Astrocyte of the cerebellum (primary cell): ENCODE results near the gene TNFAIP2.

Experiments used
- DNase-seq: peaks from one replicate; pipeline ENCODE4 v3.0.0-alpha.2; 2011; ENCODE audit warnings: low read depth
- H3K4me3 ChIP-seq: 2 replicates; pipeline ENCODE4 v1.5.1; 2011; ENCODE audit warnings: mild to moderate bottlenecking, low read depth, low read length, moderate library complexity
- in situ Hi-C: cut with HindIII; loops from 2 replicates; pipeline ENCODE4 v1.10.0; 2017; ENCODE audit warnings: low sequenced_read_pairs
- TF ChIP-seq, protein P1 (sequence below): IDR thresholded peaks from 2 replicates; pipeline ENCODE4 v1.5.1; 2012; ENCODE audit warnings: low read length, low read depth, moderate library complexity, mild to moderate bottlenecking; ENCODE audit errors: missing control alignments

Gene TNFAIP2

DNA sequence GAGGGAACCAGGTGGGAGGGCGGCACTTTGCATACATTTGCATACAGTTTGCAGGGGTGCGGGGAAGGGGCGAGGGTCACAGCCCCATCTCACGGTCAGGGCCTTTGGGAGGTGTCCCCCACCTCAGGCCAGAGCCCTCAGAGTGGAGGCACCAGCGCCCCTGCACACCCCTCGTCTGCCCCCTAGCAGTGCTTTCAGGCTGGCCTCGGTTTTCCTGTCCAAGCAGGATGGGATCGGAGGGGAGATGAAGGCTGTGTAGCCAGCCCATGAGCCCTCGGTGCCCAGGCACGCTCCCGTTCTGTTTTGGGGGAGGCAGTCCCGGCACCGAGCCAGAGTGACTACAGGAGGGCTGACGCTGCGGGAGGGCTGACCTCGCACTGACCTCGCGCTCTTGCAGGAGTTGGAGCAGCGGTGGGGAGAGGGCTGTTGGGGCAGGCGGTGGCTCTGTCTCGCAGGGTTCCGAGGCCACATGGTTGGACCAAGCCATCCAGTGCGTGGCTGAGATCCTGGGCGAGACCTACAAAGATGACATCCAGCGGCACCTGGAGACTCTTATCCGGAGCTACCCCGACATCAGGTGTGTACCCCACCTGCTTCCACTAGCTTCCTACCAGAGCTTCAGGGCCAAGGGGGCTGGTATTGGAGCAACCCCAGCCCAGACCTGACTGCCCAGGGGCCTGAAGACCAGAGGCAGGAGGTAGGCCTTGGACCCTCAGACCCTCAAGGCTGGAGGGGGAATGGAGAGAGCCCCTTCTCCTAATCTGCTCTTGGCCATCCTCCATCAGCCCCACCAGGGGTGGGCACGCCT, 15.1 kb upstream of the TNFAIP2 start:
- DNase-seq, result no peak
- TF ChIP-seq, protein P1, sequence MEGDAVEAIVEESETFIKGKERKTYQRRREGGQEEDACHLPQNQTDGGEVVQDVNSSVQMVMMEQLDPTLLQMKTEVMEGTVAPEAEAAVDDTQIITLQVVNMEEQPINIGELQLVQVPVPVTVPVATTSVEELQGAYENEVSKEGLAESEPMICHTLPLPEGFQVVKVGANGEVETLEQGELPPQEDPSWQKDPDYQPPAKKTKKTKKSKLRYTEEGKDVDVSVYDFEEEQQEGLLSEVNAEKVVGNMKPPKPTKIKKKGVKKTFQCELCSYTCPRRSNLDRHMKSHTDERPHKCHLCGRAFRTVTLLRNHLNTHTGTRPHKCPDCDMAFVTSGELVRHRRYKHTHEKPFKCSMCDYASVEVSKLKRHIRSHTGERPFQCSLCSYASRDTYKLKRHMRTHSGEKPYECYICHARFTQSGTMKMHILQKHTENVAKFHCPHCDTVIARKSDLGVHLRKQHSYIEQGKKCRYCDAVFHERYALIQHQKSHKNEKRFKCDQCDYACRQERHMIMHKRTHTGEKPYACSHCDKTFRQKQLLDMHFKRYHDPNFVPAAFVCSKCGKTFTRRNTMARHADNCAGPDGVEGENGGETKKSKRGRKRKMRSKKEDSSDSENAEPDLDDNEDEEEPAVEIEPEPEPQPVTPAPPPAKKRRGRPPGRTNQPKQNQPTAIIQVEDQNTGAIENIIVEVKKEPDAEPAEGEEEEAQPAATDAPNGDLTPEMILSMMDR, result no peak
- in situ Hi-C loops, result no loop called here
- H3K4me3 ChIP-seq, result no peak overlapping the region

DNA sequence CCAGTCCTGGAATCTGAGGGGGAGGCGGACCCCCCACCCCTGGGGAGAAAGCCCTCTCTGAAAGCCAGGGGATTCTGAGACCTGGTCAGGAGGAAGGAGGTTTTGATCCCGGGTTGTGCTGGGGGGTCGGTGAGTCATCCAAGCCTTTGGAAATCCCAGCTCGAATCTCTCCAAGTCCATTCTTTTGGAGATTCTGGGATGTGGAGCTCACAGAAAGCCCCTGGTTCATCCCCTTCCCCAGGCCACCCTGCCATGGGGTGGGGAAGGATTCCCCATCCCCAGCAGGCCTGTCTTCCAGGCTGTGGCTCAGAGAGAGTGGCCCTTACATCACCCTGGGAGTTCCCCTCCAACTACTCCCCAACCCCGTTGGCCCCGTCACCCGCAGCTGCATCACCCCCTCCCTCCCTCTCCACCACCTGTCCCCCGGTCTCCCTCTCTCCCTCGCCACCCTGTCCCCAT, 14.5 kb upstream of the TNFAIP2 start:
- H3K4me3 ChIP-seq, result no peak overlapping the region
- in situ Hi-C loops, result no loop called here
- DNase-seq, result no peak
- TF ChIP-seq, protein P1, result no peak

DNA sequence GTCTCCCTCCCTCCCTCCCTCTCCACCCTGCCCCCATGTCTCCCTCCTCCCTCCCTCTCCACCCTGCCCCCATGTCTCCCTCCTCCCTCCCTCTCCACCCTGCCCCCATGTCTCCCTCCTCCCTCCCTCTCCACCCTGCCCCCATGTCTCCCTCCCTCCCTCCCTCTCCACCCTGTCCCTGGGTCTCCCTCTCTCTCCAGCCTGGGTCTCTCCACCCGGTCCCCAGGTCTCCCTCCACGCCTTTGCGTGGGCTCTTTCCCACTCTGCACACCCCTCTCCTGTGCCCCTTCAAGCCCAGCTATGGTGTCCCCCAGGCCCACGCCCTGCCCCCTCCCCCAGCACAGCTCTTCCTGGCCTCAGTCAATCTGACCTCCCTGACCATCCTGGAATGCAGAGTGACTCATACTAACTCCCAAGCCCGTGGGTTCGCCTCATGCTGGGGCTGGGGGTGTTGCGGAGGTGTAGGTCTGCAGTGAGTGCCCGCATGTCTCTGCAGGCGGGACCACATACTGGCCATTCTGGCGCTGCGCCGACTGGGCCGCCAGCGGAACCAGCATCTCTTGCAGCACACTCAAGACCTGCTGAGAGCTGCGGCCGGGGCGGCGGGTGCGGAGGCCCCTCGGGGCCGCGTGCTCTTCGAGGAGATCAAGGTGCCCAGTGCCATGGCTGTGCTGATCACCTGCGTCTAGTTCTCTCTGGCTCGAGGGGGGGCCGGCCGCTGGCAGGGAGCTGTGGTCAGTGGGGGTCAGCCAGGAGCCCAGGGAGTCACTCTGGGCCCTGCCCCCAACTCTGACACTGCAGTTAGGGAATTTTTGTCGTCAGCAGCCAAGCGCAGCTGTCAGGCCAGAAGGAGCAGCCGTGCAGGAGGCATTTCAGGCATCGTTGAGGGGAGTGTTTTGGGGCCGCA, 13.5 kb upstream of the TNFAIP2 start:
- TF ChIP-seq, protein P1, result no peak
- peak; percentile 43 for DNase-seq
- in situ Hi-C loops, result no loop called here
- H3K4me3 ChIP-seq, result no peak overlapping the region

DNA sequence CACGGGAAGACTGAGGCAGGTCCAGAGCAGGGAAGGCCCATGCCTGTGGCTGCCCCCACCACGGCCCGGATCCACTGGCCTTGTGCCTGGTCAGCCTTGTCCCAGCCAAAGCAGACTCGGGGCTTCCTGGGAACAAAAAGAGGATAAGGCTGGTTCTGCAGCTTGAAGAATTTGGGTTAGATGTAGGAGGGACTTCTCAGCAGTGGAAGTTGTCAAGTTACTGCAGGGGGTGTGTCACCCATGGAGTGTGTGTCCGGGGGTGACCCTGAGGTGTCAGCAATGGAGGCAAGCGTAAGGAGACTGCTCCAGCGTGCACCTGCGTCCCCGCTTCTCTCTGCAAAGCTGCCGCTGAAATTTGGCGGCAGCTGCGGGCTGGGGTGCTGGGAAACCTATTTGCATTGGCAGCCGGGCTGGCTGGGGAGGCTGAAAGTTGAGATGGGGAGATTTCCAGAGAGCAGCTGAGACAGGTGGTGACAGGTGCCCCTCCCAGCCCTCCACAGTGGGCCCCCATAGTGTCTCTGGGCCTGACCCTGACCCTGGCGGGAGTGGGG, 12.5 kb upstream of the TNFAIP2 start:
- H3K4me3 ChIP-seq, result no peak overlapping the region
- in situ Hi-C loops, result no loop called here
- TF ChIP-seq, protein P1, result no peak

DNA sequence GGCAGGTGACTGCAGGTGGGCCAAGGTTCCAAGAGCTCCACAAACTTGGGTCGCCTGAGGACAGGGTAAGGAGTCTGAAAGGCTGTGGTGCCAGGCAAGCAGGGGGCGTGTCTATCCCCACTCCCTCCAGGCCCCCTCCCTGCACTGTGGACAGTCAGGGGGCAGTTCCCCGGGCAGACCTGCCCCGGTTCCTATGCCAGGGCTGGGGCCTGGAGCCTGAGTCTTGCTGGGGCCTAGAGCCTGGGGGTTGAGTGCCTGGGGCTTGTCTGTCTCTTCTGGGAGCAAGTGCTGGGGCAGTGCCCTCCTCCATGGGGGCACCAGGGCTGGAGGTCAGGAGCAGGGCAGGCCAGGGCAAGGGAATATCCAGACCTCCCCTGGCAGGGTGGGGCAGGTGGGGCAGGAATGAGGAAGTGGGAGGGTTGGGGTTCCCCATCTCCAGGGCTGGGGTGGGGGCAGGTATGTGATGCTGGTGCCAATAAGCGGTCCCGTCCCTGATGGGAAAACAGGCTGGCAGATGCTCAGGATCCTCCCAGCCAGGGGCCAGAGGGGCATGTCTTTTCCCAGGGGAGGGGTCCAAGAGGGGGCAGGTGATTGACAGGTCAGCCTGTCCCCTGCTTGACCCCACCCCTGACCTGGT, 11.9 kb upstream of the TNFAIP2 start:
- no peak overlapping the region for H3K4me3 ChIP-seq
- in situ Hi-C loops, result no loop called here
- TF ChIP-seq, protein P1, result no peak
- no peak for DNase-seq

More for the DNA sequence above, 12.5 kb upstream of the TNFAIP2 start:
- no peak for DNase-seq
